Measurements from ENCODE around the gene RASGEF1C.

Gene RASGEF1C

GRCh38 chr5:180213657-180214207 is 4.7 kb upstream of the RASGEF1C start:
- H3K4me1 ChIP-seq (ENCODE audit: low read depth, poor library complexity, severe bottlenecking), result no peaks in the 10 kb centered on the region
- no peak overlapping the region for H3K4me2 ChIP-seq
- H3K4me3 ChIP-seq (IDR thresholded peaks at IDR 0.05; ENCODE audit: insufficient read depth, low read depth, low read length), result no peak overlapping the region
- H4K20me1 ChIP-seq (ENCODE audit: insufficient read depth), result no peaks in the 10 kb centered on the region
- no peak overlapping the region for H3K27ac ChIP-seq
- TF ChIP-seq, protein P1, sequence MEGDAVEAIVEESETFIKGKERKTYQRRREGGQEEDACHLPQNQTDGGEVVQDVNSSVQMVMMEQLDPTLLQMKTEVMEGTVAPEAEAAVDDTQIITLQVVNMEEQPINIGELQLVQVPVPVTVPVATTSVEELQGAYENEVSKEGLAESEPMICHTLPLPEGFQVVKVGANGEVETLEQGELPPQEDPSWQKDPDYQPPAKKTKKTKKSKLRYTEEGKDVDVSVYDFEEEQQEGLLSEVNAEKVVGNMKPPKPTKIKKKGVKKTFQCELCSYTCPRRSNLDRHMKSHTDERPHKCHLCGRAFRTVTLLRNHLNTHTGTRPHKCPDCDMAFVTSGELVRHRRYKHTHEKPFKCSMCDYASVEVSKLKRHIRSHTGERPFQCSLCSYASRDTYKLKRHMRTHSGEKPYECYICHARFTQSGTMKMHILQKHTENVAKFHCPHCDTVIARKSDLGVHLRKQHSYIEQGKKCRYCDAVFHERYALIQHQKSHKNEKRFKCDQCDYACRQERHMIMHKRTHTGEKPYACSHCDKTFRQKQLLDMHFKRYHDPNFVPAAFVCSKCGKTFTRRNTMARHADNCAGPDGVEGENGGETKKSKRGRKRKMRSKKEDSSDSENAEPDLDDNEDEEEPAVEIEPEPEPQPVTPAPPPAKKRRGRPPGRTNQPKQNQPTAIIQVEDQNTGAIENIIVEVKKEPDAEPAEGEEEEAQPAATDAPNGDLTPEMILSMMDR (conservative IDR thresholded peaks at IDR 0.05; ENCODE audit: low read depth, low read length), result no peak
- no peak overlapping the region for H2AFZ ChIP-seq (ENCODE audit: low read depth)
- no peaks in the 10 kb centered on the region for H3K36me3 ChIP-seq (ENCODE audit: insufficient read depth)
- no peak overlapping the region for H3K9ac ChIP-seq
- no peaks in the 10 kb centered on the region for H3K27me3 ChIP-seq (ENCODE audit: insufficient read depth, low read depth)
- no peaks in the 10 kb centered on the region for H3K79me2 ChIP-seq (ENCODE audit: insufficient read depth, low read depth)

- H3K36me3 ChIP-seq (ENCODE audit: insufficient read depth), result no peaks in the 10 kb centered on the region
- H4K20me1 ChIP-seq (ENCODE audit: insufficient read depth), result no peaks in the 10 kb centered on the region
- no peaks in the 10 kb centered on the region for H3K27me3 ChIP-seq (ENCODE audit: insufficient read depth, low read depth)
- TF ChIP-seq, protein P1 (conservative IDR thresholded peaks at IDR 0.05; ENCODE audit: low read depth, low read length), result no peak
- no peaks in the 10 kb centered on the region for H3K79me2 ChIP-seq (ENCODE audit: insufficient read depth, low read depth)
- H2AFZ ChIP-seq (ENCODE audit: low read depth), result no peak overlapping the region
- no peak overlapping the region for H3K27ac ChIP-seq
- no peaks in the 10 kb centered on the region for H3K4me1 ChIP-seq (ENCODE audit: low read depth, poor library complexity, severe bottlenecking)
- no peak overlapping the region for H3K4me2 ChIP-seq
- no peak overlapping the region for H3K4me3 ChIP-seq (IDR thresholded peaks at IDR 0.05; ENCODE audit: insufficient read depth, low read depth, low read length)
- H3K9ac ChIP-seq, result no peak overlapping the region
These were observed 4.2 kb upstream of the RASGEF1C start for GRCh38 chr5:180213256-180213600.

DNA sequence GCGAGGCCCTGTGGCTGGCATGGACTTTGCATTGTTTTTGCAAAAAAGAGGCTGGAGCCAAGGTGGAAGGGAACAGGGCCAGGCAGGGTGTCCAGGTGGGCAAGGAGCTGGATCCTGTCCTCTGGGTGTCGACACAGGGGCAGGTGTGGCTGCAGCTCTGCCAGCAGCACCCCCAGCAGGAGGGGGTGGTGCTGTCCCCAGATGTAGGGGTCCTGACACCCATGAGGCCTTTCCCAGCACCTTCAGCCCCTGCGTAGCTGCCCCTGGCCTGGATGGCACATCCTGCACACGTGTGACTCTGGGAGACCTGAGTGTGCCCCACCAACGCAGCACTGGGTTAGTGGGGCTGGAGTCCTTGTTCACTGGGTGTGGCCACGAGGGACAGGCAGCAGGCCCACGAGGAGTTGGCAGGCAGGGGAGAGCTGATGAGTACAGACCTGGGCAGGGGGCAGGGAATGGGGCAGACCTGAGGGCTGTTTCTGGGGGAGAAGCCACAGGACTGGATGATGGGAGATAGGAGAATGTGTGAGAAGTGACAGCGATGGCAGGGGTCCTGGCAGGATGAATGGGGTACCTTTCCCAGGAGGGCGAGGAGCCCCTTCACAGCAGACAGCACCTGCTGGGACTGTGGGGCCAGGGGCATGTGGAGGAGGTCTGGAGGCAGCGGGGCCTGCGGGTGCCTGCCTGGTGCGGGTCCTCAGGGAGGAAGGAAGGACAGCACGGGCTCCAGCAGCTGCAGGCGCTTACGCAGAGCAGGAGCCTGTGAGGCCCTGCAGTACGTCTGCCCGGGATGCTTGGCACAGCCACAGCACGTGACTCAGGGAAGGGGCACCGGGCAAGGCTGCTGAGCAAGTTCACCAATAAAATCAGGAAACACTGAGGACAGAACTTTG is 3.6 kb upstream of the RASGEF1C start:
- Histone ChIP-seq H4K20me1 (ENCODE audit: insufficient read depth) (no peaks in the 10 kb centered on the region), H3K4me2 (no peak overlapping the region), H3K27me3 (ENCODE audit: insufficient read depth, low read depth) (no peaks in the 10 kb centered on the region), H3K79me2 (ENCODE audit: insufficient read depth, low read depth) (no peaks in the 10 kb centered on the region), H3K4me1 (ENCODE audit: low read depth, poor library complexity, severe bottlenecking) (no peaks in the 10 kb centered on the region), H3K4me3 (IDR thresholded peaks at IDR 0.05; ENCODE audit: insufficient read depth, low read depth, low read length) (no peak overlapping the region), H3K9ac (no peak overlapping the region), H3K27ac (no peak overlapping the region), H3K36me3 (ENCODE audit: insufficient read depth) (no peaks in the 10 kb centered on the region), H2AFZ (ENCODE audit: low read depth) (no peak overlapping the region)
- TF ChIP-seq, protein P1 (conservative IDR thresholded peaks at IDR 0.05; ENCODE audit: low read depth, low read length), result no peak

DNA sequence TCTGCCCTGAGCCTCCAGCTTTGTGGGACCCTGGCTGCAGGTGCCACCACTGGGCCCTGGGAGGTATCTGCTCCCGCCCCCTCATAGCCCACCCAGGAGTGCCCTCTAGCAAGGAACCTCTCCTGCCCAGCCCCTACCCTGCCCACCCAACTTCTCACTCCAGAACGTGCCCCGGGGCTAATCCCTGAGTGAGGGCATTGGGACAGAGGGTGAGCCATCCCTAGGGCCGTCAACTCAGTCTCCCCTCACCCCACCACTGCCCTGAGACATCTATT is 2.7 kb upstream of the RASGEF1C start:
- Histone ChIP-seq H3K4me3 (IDR thresholded peaks at IDR 0.05; ENCODE audit: insufficient read depth, low read depth, low read length) (no peak overlapping the region), H3K36me3 (ENCODE audit: insufficient read depth) (no peaks in the 10 kb centered on the region), H4K20me1 (ENCODE audit: insufficient read depth) (no peaks in the 10 kb centered on the region), H3K4me1 (ENCODE audit: low read depth, poor library complexity, severe bottlenecking) (no peaks in the 10 kb centered on the region), H2AFZ (ENCODE audit: low read depth) (no peak overlapping the region), H3K9ac (no peak overlapping the region), H3K27ac (no peak overlapping the region), H3K4me2 (no peak overlapping the region), H3K27me3 (ENCODE audit: insufficient read depth, low read depth) (no peaks in the 10 kb centered on the region), H3K79me2 (ENCODE audit: insufficient read depth, low read depth) (no peaks in the 10 kb centered on the region)
- TF ChIP-seq, protein P1 (conservative IDR thresholded peaks at IDR 0.05; ENCODE audit: low read depth, low read length), result no peak

Data from KMS-11 (cell line).